Liver (tissue), 3 donors: ENCODE data around the gene MLX.

ENCODE experiments used
- ATF3 ChIP-seq: IDR thresholded peaks from 2 replicates; pipeline ENCODE4 v1.6.1; 2016; ENCODE audit warnings: antibody characterized with exemption
- CTCF ChIP-seq: fragments of 150-350 bp; IDR thresholded peaks from 2 replicates; pipeline ENCODE4 v1.5.1; 2017; ENCODE audit warnings: improper control_type of control experiment, low read depth, low read length; ENCODE audit not compliant: missing input control
- MAX ChIP-seq: IDR thresholded peaks from 2 replicates; pipeline ENCODE4 v1.6.1; 2016; ENCODE audit warnings: antibody characterized with exemption
- REST ChIP-seq: IDR thresholded peaks from 2 replicates; pipeline ENCODE4 v1.6.1; 2016; ENCODE audit warnings: antibody characterized with exemption, mild to moderate bottlenecking
- SP1 ChIP-seq: IDR thresholded peaks from 2 replicates; pipeline ENCODE4 v1.6.1; 2018; ENCODE audit warnings: antibody characterized with exemption, mild to moderate bottlenecking
- TAF1 ChIP-seq: conservative IDR thresholded peaks from 2 replicates; pipeline ENCODE4 v1.6.1; 2016; ENCODE audit warnings: antibody characterized with exemption, mild to moderate bottlenecking
- donor health status: healthy.
- donor health status: healthy.

GRCh38 chr17:42585353-42585752, 18.5 kb downstream of the MLX start:
- TF ChIP-seq MAX: no peak
- TF ChIP-seq CTCF: no peak
- TF ChIP-seq TAF1: no peak
- no peak for TF ChIP-seq REST
- TF ChIP-seq SP1: no peak
- TF ChIP-seq ATF3: no peak
